Naive thymus-derived CD8-positive, alpha-beta T cell (primary cell): Measurements from ENCODE around the gene ICA1. TPM values are rescaled to one million over a fixed set of nuclear protein-coding genes. Genes with fewer than 3 reads are reported as not detected.
"Not testable (repeated sequence)": the region's sequence is repeated elsewhere in the genome, so short reads cannot be mapped to it uniquely, and the experiment has no call there.

Source experiments
- ATAC-seq, 2 donors: fragments of 150-1000 bp; cut with Tn5 transposase in 1 of 2; sonication (Bioruptor Pico), chemical (Tn5 transposase) in 1 of 2; 1 replicate in 1 of 2; 2 replicates in 1 of 2; pipeline ENCODE4 v1.10.0; 2021; ENCODE audit warnings: mild to moderate bottlenecking in 2 of 2, moderate library complexity in 2 of 2
- POLR2A ChIA-PET: fragments of 350-600 bp; sonication (Branson Sonifier 250); formaldehyde crosslinking; loops from one replicate; lab custom pipeline; 2021; ENCODE audit warnings: antibody characterized with exemption; lab: Charles Lee
- DNase-seq, 10 donors: peaks; one replicate each; pipeline versions ENCODE4 v3.0.0 to v3.0.0-alpha.2; 2020 to 2022
- H3K27ac Mint-ChIP-seq, 10 donors: one replicate each; pipeline ENCODE4 v1.8.0; 2020 to 2022; ENCODE audit warnings: mild to moderate bottlenecking in 10 of 10, mixed read lengths in 10 of 10, moderate library complexity in 4 of 10, inconsistent platforms in 1 of 10
- H3K27me3 Mint-ChIP-seq, 5 donors: one replicate each; pipeline ENCODE4 v1.8.0; 2021 to 2022; ENCODE audit warnings: mixed read lengths in 5 of 5
- H3K36me3 Mint-ChIP-seq, 3 donors: one replicate each; pipeline ENCODE4 v1.8.0; 2020 to 2022; ENCODE audit warnings: mixed read lengths in 3 of 3, mild to moderate bottlenecking in 2 of 3, inconsistent platforms in 1 of 3
- H3K4me1 Mint-ChIP-seq, 4 donors: one replicate each; pipeline ENCODE4 v1.8.0; 2021 to 2022; ENCODE audit warnings: mixed read lengths in 4 of 4
- H3K4me3 Mint-ChIP-seq, 10 donors: one replicate each; pipeline ENCODE4 v1.8.0; 2020 to 2022; ENCODE audit warnings: mild to moderate bottlenecking in 10 of 10, mixed read lengths in 10 of 10, moderate library complexity in 6 of 10, inconsistent platforms in 1 of 10
- H3K9me3 Mint-ChIP-seq, 9 donors: one replicate each; pipeline ENCODE4 v1.8.0; 2020 to 2022; ENCODE audit warnings: mixed read lengths in 9 of 9, mild to moderate bottlenecking in 3 of 9, inconsistent platforms in 1 of 9, moderate library complexity in 1 of 9
- polyA plus RNA-seq, 3 donors: library from polyadenylated mRNA; unstranded; fragments of 300-500 nt; fragmentation: Illumina TruSeq; gene quantifications; one replicate each; pipeline ENCODE4 v1.2.3, GENCODE V29; 2021
- total RNA-seq, 8 experiments: library from RNA in 2 of 8; stranded (reverse) in 2 of 8; gene quantifications; one replicate each; pipeline ENCODE4 v1.2.3 and lab custom pipeline; 2021 to 2026

The ICA1 gene
- total and polyA plus RNA-seq, 5 experiments from 2014 or later: 0.71 to 1.3 (median 1.1) TPM; not detected in 1

- POLR2A ChIA-PET: interaction anchor here (0.9 kb wide), 1 partner anchor 13 kb away, joined by 4 read pairs; no protein-coding TSS in a partner anchor
- Mint-ChIP-seq H3K27me3 (no peaks in the 10 kb centered on the region), H3K4me1 (peaks cover 25 to 45% (median 39%) of the 10 kb centered on the region in 4 donors), H3K4me3 (no peak overlapping the region), H3K9me3 (peaks cover 0 to 10% (median 2%) of the 10 kb centered on the region in 9 donors), H3K27ac (no peak overlapping the region), H3K36me3 (peaks cover 0 to 2% (median 0%) of the 10 kb centered on the region in 3 donors)
- DNase-seq (no peak), ATAC-seq (no peak)
Measured at GRCh38 chr7:8112685-8113084, 149.3 kb downstream of the ICA1 start.

DNA sequence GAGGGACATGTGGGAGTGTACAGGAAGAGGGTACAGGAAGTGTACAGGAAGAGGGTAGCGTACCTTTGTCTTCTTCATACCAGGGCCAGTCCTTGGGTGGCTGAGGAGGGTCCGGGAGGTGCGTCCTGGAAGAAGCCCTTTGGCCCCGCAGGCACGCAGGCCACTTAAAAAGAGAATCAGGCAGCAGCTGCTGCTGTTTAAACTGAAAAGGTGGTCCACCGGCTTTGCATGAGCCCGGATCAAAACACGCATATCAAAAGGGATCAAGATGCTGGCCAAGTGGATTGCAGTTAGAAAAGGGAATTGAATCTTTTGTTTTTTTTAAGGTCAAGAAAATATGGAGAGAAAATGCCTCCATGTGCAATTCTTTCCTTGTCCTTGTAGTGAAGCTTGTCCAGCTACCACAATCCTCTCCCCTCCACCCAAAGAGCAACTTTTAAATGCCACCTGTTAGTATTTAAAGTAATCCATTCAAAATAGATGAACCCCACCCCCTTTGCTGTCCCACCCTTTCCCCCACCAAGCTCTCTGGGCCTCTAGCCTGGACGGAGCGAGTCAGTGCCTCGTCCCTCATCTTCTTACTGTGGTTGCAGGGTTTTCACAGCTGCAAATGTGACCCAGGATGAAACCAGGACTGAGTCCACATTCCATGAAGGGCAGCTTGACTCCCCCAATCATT, 150.5 kb downstream of the ICA1 start:
- ATAC-seq: no peak
- Mint-ChIP-seq H3K4me3 (peak overlapping the region in 2 of 10 donors; percentile 73 to 87), H3K9me3 (peaks cover 0 to 8% (median 2%) of the 10 kb centered on the region in 9 donors), H3K27me3 (no peaks in the 10 kb centered on the region), H3K36me3 (no peaks in the 10 kb centered on the region), H3K4me1 (peaks cover 22 to 40% (median 33%) of the 10 kb centered on the region in 4 donors), H3K27ac (peak overlapping the region in 4 of 10 donors; percentile 14 to 86 (median 76))
- POLR2A ChIA-PET: no interaction called here
- DNase-seq: no peak

DNA sequence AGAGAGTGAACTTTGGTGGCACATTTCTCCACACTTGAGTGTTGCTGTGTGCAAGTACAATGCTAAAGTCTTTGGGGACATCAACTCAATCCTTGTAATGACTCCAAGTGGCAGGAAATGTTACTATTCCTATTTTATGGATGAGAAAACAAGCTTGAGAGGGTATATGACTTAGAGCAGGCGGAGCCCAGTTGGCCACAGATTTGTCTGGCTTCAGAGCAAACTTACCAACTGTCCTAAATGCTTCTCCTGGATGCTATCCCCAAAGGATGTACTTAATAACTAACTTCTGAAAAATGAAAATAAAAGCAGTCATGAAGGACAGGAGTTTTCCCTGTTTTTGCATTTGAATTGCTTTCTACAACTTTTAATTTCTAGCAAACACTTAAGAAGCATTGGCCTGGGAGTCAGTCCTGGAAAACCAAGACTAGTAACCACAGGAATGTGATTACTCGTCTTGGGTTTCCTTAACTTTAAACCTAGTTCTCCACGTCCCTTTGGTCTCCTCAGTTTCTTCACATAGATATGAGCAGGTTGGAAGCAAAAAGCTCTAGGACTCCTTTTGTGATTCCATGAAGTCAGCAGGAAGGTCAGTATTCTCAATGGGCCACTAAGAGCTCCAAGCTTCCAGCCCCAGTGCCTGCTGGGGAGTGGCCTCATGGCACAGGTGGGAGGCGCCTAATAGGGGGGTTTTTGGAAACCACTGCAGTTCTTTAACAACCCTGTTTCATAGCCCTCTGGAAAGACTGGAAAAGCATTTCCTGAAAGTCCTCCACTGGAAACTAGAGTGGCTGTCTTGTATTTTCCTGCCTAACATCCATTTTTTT, 152.6 kb downstream of the ICA1 start:
- DNase-seq: no peak
- Mint-ChIP-seq H3K27ac (peak overlapping the region in 3 of 10 donors; percentile 14 to 59 (median 16)), H3K9me3 (peaks cover 0 to 1% (median 0%) of the 10 kb centered on the region in 9 donors), H3K36me3 (no peaks in the 10 kb centered on the region), H3K4me1 (peaks cover 16 to 40% (median 33%) of the 10 kb centered on the region in 4 donors), H3K4me3 (no peak overlapping the region), H3K27me3 (no peaks in the 10 kb centered on the region)
- POLR2A ChIA-PET: no interaction called here
- no peak for ATAC-seq

GRCh38 chr7:8105449-8106095, 156.4 kb downstream of the ICA1 start:
- H3K9me3 Mint-ChIP-seq: peaks cover 0 to 15% (median 5%) of the 10 kb centered on the region in 9 donors
- H3K36me3 Mint-ChIP-seq: peaks cover 0 to 2% (median 0%) of the 10 kb centered on the region in 3 donors
- H3K4me1 Mint-ChIP-seq: peaks cover 10 to 34% (median 29%) of the 10 kb centered on the region in 4 donors
- POLR2A ChIA-PET: interaction anchor here (0.7 to 1.1 kb wide), 3 partner anchors 20 to 72 kb away, joined by 3 to 4 read pairs (median 3); no protein-coding TSS in a partner anchor
- peak in 2 of 10 donors; percentile 12 to 31 for DNase-seq
- H3K27ac Mint-ChIP-seq: peak overlapping the region; percentile 63 to 91 (median 82)
- no peaks in the 10 kb centered on the region for H3K27me3 Mint-ChIP-seq
- ATAC-seq: peak; percentile 42 to 47
- H3K4me3 Mint-ChIP-seq: peak overlapping the region in 9 of 10 donors; percentile 10 to 71 (median 40)

DNA sequence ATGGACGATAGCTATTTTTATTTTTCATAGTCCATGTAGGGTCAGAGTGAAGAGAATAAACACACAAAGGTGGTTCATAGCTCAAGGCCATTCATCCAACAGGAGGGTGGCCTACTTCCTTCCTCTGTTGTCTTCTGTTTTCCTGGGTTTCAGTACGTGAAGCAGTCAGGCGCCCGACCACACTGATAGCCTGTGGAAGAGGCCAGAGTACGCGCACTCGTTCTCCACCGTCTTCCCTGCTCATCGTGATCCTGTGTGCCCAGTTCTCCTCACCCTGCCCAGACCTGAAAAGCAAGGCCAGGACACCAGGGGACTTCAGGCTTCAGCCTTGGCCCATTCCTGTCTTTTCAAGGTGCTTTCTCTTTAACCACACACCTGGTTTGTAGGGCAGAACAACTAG, 158.7 kb downstream of the ICA1 start:
- DNase-seq (no peak), ATAC-seq (no peak)
- Mint-ChIP-seq H3K4me3 (no peak overlapping the region), H3K4me1 (peaks cover 10 to 34% (median 29%) of the 10 kb centered on the region in 4 donors), H3K9me3 (peaks cover 0 to 33% (median 12%) of the 10 kb centered on the region in 9 donors), H3K27ac (peak overlapping the region in 1 of 10 donors; percentile 15), H3K27me3 (no peaks in the 10 kb centered on the region), H3K36me3 (peaks cover 0 to 5% (median 4%) of the 10 kb centered on the region in 3 donors)
- POLR2A ChIA-PET: interaction anchor here (1.5 kb wide), 1 partner anchor 12 kb away, joined by 3 read pairs; no protein-coding TSS in a partner anchor

DNA sequence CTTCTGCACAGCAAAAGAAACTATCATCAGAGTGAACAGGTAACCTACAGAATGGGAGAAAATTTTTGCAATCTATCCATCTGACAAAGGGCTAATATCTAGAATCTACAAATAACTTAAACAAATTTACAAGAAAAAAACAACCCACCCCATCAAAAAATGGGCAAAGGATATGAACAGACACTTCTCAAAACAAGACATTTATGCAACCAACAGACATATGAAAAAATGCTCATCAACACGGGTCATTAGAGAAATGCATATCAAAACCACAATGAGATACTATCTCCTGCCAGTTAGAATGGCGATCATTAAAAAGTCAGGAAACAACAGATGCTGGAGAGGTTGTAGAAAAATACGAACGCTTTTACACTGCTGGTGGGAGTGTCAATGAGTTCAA, 160.7 kb downstream of the ICA1 start:
- H3K27me3 Mint-ChIP-seq, DNase-seq, POLR2A ChIA-PET, H3K4me3 Mint-ChIP-seq, ATAC-seq: not testable (repeated sequence)
- H3K36me3 Mint-ChIP-seq: peaks cover 0 to 12% (median 11%) of the 10 kb centered on the region in 3 donors
- H3K27ac Mint-ChIP-seq: peak overlapping the region in 1 of 10 donors; percentile 21
- peaks cover 7 to 25% (median 23%) of the 10 kb centered on the region in 4 donors for H3K4me1 Mint-ChIP-seq
- H3K9me3 Mint-ChIP-seq: peaks cover 0 to 39% (median 16%) of the 10 kb centered on the region in 9 donors

- no peak overlapping the region for H3K27ac Mint-ChIP-seq
- peaks cover 0 to 6% (median 1%) of the 10 kb centered on the region in 4 donors for H3K4me1 Mint-ChIP-seq
- H3K4me3 Mint-ChIP-seq: no peak overlapping the region
- ATAC-seq (no peak), DNase-seq (no peak)
- POLR2A ChIA-PET: no interaction called here
- H3K27me3 Mint-ChIP-seq: no peaks in the 10 kb centered on the region
- peaks cover 0 to 16% (median 12%) of the 10 kb centered on the region in 9 donors for H3K9me3 Mint-ChIP-seq
- H3K36me3 Mint-ChIP-seq: peaks cover 7 to 18% (median 10%) of the 10 kb centered on the region in 3 donors
Measured at GRCh38 chr7:8094164-8095140, 167.5 kb downstream of the ICA1 start.

DNA sequence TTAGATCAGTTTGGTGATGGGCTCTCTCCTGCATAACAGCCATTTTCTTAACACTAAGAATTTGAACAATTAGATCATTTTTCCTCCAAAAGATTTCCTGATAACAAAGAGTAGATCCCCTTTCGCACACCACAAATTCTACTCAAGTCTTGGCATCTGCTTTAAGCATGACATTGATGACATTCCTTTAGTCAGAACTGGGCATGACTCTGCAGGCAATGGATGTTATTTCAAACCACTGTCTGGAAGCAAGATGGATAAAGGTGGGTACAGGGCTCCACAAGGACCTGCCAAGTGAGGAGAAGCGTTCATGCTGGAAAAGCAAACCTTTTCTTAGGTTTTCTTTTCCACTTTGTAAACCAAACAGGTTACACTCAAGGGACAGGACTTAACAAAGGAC, 169.8 kb downstream of the ICA1 start:
- POLR2A ChIA-PET: no interaction called here
- Mint-ChIP-seq H3K4me1 (peaks cover 0 to 6% (median 1%) of the 10 kb centered on the region in 4 donors), H3K36me3 (peaks cover under 1 to 18% (median 15%) of the 10 kb centered on the region in 3 donors), H3K4me3 (no peak overlapping the region), H3K27ac (no peak overlapping the region), H3K9me3 (peaks cover 0 to under 1% (median 0%) of the 10 kb centered on the region in 9 donors), H3K27me3 (no peaks in the 10 kb centered on the region)
- DNase-seq: no peak
- no peak for ATAC-seq

GRCh38 chr7:8089036-8089780, 172.8 kb downstream of the ICA1 start:
- H3K36me3 Mint-ChIP-seq: peaks cover 0 to 38% (median 22%) of the 10 kb centered on the region in 3 donors
- H3K4me1 Mint-ChIP-seq: peaks cover 0 to 8% (median 1%) of the 10 kb centered on the region in 4 donors
- no peaks in the 10 kb centered on the region for H3K9me3 Mint-ChIP-seq
- no peak overlapping the region for H3K4me3 Mint-ChIP-seq
- no peak for DNase-seq
- POLR2A ChIA-PET: no interaction called here
- H3K27me3 Mint-ChIP-seq: no peaks in the 10 kb centered on the region
- peak overlapping the region in 2 of 10 donors; percentile 25 to 66 for H3K27ac Mint-ChIP-seq
- ATAC-seq: no peak

DNA sequence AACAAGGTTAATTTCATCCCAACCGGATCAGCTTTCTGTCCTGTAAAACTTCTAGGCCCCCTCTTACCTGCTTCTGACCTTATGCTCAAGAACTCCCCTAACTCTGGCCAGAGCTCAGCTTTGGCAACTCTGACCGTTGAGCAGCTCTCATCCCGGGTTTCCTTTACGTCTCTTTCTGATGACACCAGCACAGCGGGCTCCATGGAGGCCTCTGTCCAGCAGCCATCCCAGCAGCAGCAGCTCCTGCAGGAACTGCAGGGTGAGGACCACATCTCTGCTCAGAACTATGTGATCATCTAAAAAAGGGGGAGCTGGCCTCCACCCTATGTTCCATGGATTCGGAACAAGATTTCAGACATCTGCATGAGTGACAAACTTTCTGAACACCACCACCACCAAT, 175.7 kb downstream of the ICA1 start:
- H3K4me3 Mint-ChIP-seq: no peak overlapping the region
- H3K27ac Mint-ChIP-seq: peak overlapping the region in 4 of 10 donors; percentile 37 to 59 (median 44)
- POLR2A ChIA-PET: interaction anchor here (1.9 kb wide), 1 partner anchor 118 kb away, joined by 5 read pairs; the partner anchor contains the start of gene GLCCI1
- no peaks in the 10 kb centered on the region for H3K27me3 Mint-ChIP-seq
- ATAC-seq (no peak), DNase-seq (no peak)
- H3K9me3 Mint-ChIP-seq: no peaks in the 10 kb centered on the region
- H3K36me3 Mint-ChIP-seq: peaks cover 0 to 41% (median 16%) of the 10 kb centered on the region in 3 donors
- H3K4me1 Mint-ChIP-seq: peaks cover 0 to 7% (median 1%) of the 10 kb centered on the region in 4 donors
